HUES6 (cell line): ENCODE results near the gene CFAP74.

ENCODE experiments used
- H3K27ac ChIP-seq: 2 replicates; pipeline ENCODE4 v1.7.0; 2013; ENCODE audit warnings: low read depth, mild to moderate bottlenecking, low read length, inconsistent platforms
- H3K27me3 ChIP-seq: 2 replicates; pipeline ENCODE4 v1.6.1; 2013; ENCODE audit warnings: low read length; ENCODE audit not compliant: control insufficient read depth, insufficient read depth
- H3K36me3 ChIP-seq: 2 replicates; pipeline ENCODE4 v1.6.1; 2013; ENCODE audit warnings: low read length; ENCODE audit not compliant: control insufficient read depth, insufficient read depth
- H3K4me1 ChIP-seq: 2 replicates; pipeline ENCODE4 v1.6.1; 2013; ENCODE audit warnings: low read length; ENCODE audit not compliant: control insufficient read depth, insufficient read depth
- H3K4me3 ChIP-seq: 2 replicates; pipeline ENCODE4 v1.5.1; 2013; ENCODE audit warnings: low read depth, low read length
- H3K9ac ChIP-seq: one replicate; pipeline ENCODE4 v1.6.1; 2013; ENCODE audit warnings: mild to moderate bottlenecking, low read length
- H3K9me3 ChIP-seq: 2 replicates; pipeline ENCODE4 v1.6.1; 2013; ENCODE audit warnings: low read depth, low read length; ENCODE audit not compliant: control insufficient read depth, insufficient read depth

CFAP74 gene

GRCh38 chr1:2039251-2039650 is 35.7 kb upstream of the CFAP74 start:
- H3K9me3 ChIP-seq = peaks cover 3% of the 10 kb centered on the region; the same call in 1 of the 2 replicates
- H3K36me3 ChIP-seq = no peaks in the 10 kb centered on the region
- H3K4me1 ChIP-seq = no peaks in the 10 kb centered on the region
- no peak overlapping the region for H3K4me3 ChIP-seq
- H3K27ac ChIP-seq = no peak overlapping the region
- H3K27me3 ChIP-seq = no peaks in the 10 kb centered on the region
- H3K9ac ChIP-seq = no peak overlapping the region

DNA sequence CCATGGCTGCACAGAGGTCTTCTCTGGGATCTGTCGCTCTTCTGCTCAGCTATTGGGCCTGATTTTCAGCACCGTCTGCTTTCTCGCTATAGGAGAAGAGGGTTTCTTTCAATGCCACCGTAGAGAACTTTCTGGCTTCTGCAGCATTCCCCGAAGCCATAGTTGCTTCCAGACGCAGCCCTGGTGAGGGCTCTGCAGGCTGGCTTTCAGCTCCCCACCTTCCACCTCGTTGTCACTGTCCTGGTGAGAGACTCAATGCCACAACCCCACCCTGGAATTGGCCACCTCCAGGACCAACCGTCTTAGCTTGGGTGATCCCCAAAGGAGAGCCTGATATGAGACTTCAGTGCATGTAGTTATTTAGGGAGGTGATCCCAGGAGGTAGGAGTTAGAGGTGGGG is 34.6 kb upstream of the CFAP74 start:
- H3K9ac ChIP-seq = no peak overlapping the region
- H3K27me3 ChIP-seq = no peaks in the 10 kb centered on the region
- no peaks in the 10 kb centered on the region for H3K36me3 ChIP-seq
- no peak overlapping the region for H3K27ac ChIP-seq
- peaks cover 3% of the 10 kb centered on the region; the same call in 1 of the 2 replicates for H3K9me3 ChIP-seq
- no peak overlapping the region for H3K4me3 ChIP-seq
- H3K4me1 ChIP-seq = no peaks in the 10 kb centered on the region

DNA sequence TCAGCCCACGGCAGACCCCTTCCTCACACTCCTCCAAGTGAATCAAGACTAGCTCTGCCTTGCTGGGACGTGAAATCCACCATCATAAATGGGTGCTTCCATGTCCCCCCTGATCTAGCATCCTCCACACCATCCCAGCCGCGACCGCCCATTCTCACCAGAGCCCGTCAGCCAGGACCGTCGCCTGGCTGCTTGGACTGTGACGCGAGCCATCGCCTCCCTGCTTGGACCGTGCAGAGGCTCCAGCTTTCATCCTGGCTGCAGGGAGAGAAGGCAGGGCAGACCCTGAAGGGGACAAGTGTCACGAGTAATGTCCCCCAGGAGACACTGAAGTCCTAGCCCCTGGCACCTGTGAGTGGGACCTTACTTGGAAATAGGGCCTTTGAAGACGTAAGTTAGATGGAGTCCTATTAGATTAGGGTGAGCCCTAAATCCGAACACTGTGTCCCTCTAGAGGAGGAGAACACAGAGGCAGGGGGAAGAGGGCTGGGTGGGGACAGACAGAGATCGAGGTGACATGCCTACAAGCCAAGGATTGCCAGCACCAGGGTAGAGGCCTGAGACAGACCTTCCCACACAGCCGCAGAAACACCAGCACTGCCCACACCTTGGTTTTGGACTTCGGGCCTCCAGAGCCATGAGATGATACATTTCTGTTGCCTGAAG is 33.9 kb upstream of the CFAP74 start:
- Histone ChIP-seq H3K27me3 (no peaks in the 10 kb centered on the region), H3K9me3 (peaks cover 3% of the 10 kb centered on the region; the same call in 1 of the 2 replicates), H3K27ac (no peak overlapping the region), H3K4me1 (peaks cover 2% of the 10 kb centered on the region; the same call in 1 of the 2 replicates), H3K9ac (no peak overlapping the region), H3K36me3 (no peaks in the 10 kb centered on the region), H3K4me3 (no peak overlapping the region)

DNA sequence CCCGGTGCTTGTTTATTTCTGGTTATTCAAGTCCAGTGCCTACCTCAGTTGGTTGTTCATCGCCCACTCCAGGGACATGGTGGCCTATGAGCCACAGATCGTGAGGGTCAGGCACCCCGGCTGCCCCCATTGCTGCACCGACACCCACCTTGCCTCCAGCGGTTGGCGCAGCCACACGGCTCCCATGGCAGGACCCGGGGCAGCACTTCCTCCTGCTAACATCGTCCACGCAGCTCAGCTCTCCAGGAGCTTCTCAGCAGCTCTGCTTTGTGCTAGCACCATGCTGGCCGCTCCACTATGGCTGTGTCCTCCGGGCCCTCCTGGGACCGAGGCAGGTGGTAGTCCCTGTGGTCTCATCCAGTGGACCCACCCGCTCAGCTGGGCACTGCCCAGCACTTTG is 32.7 kb upstream of the CFAP74 start:
- Histone ChIP-seq H3K27me3 (no peaks in the 10 kb centered on the region), H3K9me3 (peaks cover 3% of the 10 kb centered on the region; the same call in 1 of the 2 replicates), H3K4me3 (no peak overlapping the region)

GRCh38 chr1:2033165-2033564 is 29.6 kb upstream of the CFAP74 start:
- Histone ChIP-seq H3K4me3 (no peak overlapping the region), H3K9me3 (no peaks in the 10 kb centered on the region), H3K9ac (no peak overlapping the region), H3K27ac (no peak overlapping the region), H3K4me1 (peaks cover 6% of the 10 kb centered on the region; the same call in 1 of the 2 replicates), H3K36me3 (no peaks in the 10 kb centered on the region), H3K27me3 (no peaks in the 10 kb centered on the region; the same call in 1 of the 2 replicates)

More for the DNA sequence above, 32.7 kb upstream of the CFAP74 start:
- Histone ChIP-seq H3K4me1 (peaks cover 6% of the 10 kb centered on the region; the same call in 1 of the 2 replicates), H3K36me3 (no peaks in the 10 kb centered on the region), H3K9ac (no peak overlapping the region), H3K27ac (no peak overlapping the region)

- H3K27me3 ChIP-seq = no peaks in the 10 kb centered on the region; the same call in 1 of the 2 replicates
- H3K27ac ChIP-seq = no peak overlapping the region
- H3K9me3 ChIP-seq = no peaks in the 10 kb centered on the region
- H3K4me3 ChIP-seq = no peak overlapping the region
- no peaks in the 10 kb centered on the region for H3K36me3 ChIP-seq
- H3K4me1 ChIP-seq = peaks cover 6% of the 10 kb centered on the region; the same call in 1 of the 2 replicates
- H3K9ac ChIP-seq = no peak overlapping the region
Measured at GRCh38 chr1:2032737-2033136, 29.2 kb upstream of the CFAP74 start.

GRCh38 chr1:2031546-2032540 is 28.3 kb upstream of the CFAP74 start:
- no peak overlapping the region for H3K9ac ChIP-seq
- peaks cover 6% of the 10 kb centered on the region; the same call in 1 of the 2 replicates for H3K4me1 ChIP-seq
- H3K27me3 ChIP-seq = no peaks in the 10 kb centered on the region; the same call in 1 of the 2 replicates
- no peak overlapping the region for H3K27ac ChIP-seq
- no peak overlapping the region for H3K4me3 ChIP-seq
- no peaks in the 10 kb centered on the region for H3K36me3 ChIP-seq
- no peaks in the 10 kb centered on the region for H3K9me3 ChIP-seq

- H3K9me3 ChIP-seq = no peaks in the 10 kb centered on the region
- no peak overlapping the region for H3K9ac ChIP-seq
- H3K27me3 ChIP-seq = no peaks in the 10 kb centered on the region; the same call in 1 of the 2 replicates
Measured at GRCh38 chr1:2030076-2030871, 26.7 kb upstream of the CFAP74 start.

DNA sequence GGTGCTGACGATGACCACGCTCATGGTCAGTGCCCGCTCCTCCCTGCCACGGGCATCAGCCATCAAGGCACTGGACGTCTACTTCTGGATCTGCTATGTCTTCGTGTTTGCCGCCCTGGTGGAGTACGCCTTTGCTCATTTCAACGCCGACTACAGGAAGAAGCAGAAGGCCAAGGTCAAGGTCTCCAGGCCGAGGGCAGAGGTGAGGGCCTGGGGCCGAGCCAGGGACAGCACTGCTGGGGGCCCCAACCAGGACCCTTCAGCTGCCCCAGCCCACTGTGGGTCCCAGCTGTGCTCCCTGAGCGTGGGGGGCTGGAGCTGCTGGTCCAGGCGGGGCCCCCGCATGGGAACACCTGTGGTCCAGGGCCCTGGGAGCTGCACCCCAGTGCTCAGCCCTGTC is 26.0 kb upstream of the CFAP74 start:
- Histone ChIP-seq H3K9me3 (no peaks in the 10 kb centered on the region), H3K27ac (no peak overlapping the region), H3K4me3 (no peak overlapping the region), H3K9ac (no peak overlapping the region), H3K27me3 (no peaks in the 10 kb centered on the region; the same call in 1 of the 2 replicates), H3K36me3 (no peaks in the 10 kb centered on the region), H3K4me1 (peaks cover 6% of the 10 kb centered on the region; the same call in 1 of the 2 replicates)

More at GRCh38 chr1:2030076-2030871, 26.7 kb upstream of the CFAP74 start:
- H3K36me3 ChIP-seq = no peaks in the 10 kb centered on the region
- no peak overlapping the region for H3K4me3 ChIP-seq
- H3K27ac ChIP-seq = no peak overlapping the region
- H3K4me1 ChIP-seq = peaks cover 6% of the 10 kb centered on the region; the same call in 1 of the 2 replicates

DNA sequence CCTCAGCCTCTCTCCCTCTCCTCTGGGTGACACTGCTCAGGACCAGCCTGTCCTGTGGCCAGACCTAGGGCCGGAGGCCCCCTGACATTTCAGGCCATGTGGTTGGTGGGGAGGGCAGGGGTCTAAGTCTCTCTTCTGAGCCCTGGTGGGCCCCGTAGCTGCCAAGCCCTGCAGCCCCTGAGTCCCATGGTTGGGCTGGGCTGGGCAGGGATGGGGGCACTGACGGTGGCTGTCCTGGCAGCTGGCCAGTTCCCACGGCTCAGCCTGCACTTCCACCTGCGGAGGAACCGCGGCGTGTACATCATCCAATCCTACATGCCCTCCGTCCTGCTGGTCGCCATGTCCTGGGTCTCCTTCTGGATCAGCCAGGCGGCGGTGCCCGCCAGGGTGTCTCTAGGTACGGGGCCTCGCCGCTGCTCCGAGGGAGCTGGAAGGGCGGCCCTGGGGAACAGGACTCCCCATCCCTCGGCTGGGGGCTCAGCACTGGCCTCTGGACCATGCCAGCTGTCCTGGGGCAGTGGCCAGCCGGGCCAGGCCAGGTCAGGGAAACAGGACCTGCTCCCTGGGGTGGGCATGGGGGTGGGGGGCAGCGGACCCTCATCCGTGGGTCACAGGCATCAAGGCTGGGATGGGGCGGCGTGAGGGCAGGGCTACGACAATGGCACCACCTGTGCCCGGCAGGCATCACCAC is 25.4 kb upstream of the CFAP74 start:
- H3K27ac ChIP-seq = no peak overlapping the region
- H3K27me3 ChIP-seq = no peaks in the 10 kb centered on the region; the same call in 1 of the 2 replicates
- no peak overlapping the region for H3K4me3 ChIP-seq
- peaks cover 6% of the 10 kb centered on the region; the same call in 1 of the 2 replicates for H3K4me1 ChIP-seq
- H3K9me3 ChIP-seq = no peaks in the 10 kb centered on the region
- no peaks in the 10 kb centered on the region for H3K36me3 ChIP-seq
- no peak overlapping the region for H3K9ac ChIP-seq
